HepG2 (cell line): Measurements from ENCODE around the gene ATP2B3. TPM values are rescaled to one million over a fixed set of nuclear protein-coding genes. Genes with fewer than 3 reads are reported as not detected.

Experiments used
- AGO2 ChIP-seq: fragments of 200-400 bp; formaldehyde crosslinking; optimal IDR thresholded peaks from 2 replicates; pipeline ENCODE3; 2017; ENCODE audit warnings: mild to moderate bottlenecking, low read depth, low read length, moderate library complexity
- ARID2 ChIP-seq: sonication (generic); formaldehyde crosslinking; IDR thresholded peaks from 2 replicates; pipeline ENCODE4 v1.8.1; 2022; ENCODE audit warnings: mild to moderate bottlenecking, missing genetic modification reagents, borderline replicate concordance
- ATF7-NPFF ChIP-seq: sonication (generic); formaldehyde crosslinking; IDR thresholded peaks from 2 replicates; pipeline ENCODE4 v1.8.1; 2023; ENCODE audit warnings: mild to moderate bottlenecking, low read depth, missing genetic modification reagents, moderate library complexity
- GATAD2A ChIP-seq: IDR thresholded peaks from 2 replicates; pipeline ENCODE4 v1.6.1; 2016
- GZF1 ChIP-seq: sonication (generic); formaldehyde crosslinking; IDR thresholded peaks from 2 replicates; pipeline ENCODE4 v1.5.1; 2020; ENCODE audit warnings: mild to moderate bottlenecking, missing genetic modification reagents
- HNRNPL ChIP-seq: fragments of 200-400 bp; formaldehyde crosslinking; IDR thresholded peaks from 2 replicates; pipeline ENCODE4 v1.6.1; 2017; ENCODE audit warnings: mild to moderate bottlenecking, low read depth, low read length
- KDM5A ChIP-seq: fragments of 200-600 bp; sonication (generic); IDR thresholded peaks from 2 replicates; pipeline ENCODE4 v1.7.0; 2018; ENCODE audit warnings: antibody characterized with exemption, mild to moderate bottlenecking, low read length, borderline replicate concordance
- KMT2B ChIP-seq: IDR thresholded peaks from 2 replicates; pipeline ENCODE4 v1.6.1; 2016; ENCODE audit warnings: missing genetic modification reagents, missing compliant biosample characterization
- NONO ChIP-seq, 2 experiments: fragments of 450-650 bp in 1 of 2; sonication (generic) in 1 of 2; formaldehyde crosslinking in 1 of 2; IDR thresholded peaks in 1 of 2; conservative IDR thresholded peaks in 1 of 2; 2 replicates each; pipeline versions ENCODE4 v1.6.1 to v1.8.0; 2017 to 2022; ENCODE audit warnings: mild to moderate bottlenecking in 1 of 2, missing genetic modification reagents in 1 of 2, moderate library complexity in 1 of 2
- NR2C2 ChIP-seq: sonication (generic); formaldehyde crosslinking; IDR thresholded peaks from 2 replicates; pipeline ENCODE4 v1.4.0; 2020; ENCODE audit warnings: missing genetic modification reagents, mild to moderate bottlenecking, moderate library complexity, borderline replicate concordance
- PHB2 ChIP-seq: fragments of 450-650 bp; IDR thresholded peaks from 2 replicates; pipeline ENCODE4 v1.6.1; 2018; ENCODE audit not compliant: partially characterized antibody
- POGZ ChIP-seq: sonication (generic); formaldehyde crosslinking; IDR thresholded peaks from 2 replicates; pipeline ENCODE4 v1.4.0; 2020; ENCODE audit warnings: mild to moderate bottlenecking, missing genetic modification reagents
- POLR2G ChIP-seq: fragments of 200-400 bp; formaldehyde crosslinking; IDR thresholded peaks from 2 replicates; pipeline ENCODE4 v1.6.1; 2018; ENCODE audit warnings: mild to moderate bottlenecking, low read depth, low read length, moderate library complexity
- SALL1 ChIP-seq: sonication (generic); formaldehyde crosslinking; IDR thresholded peaks from 2 replicates; pipeline ENCODE4 v1.8.0; 2022; ENCODE audit warnings: mild to moderate bottlenecking, missing genetic modification reagents
- ZBTB26 ChIP-seq: IDR thresholded peaks from 2 replicates; pipeline ENCODE4 v1.6.1; 2016; ENCODE audit warnings: missing compliant biosample characterization, missing genetic modification reagents, borderline replicate concordance
- ZBTB49 ChIP-seq: sonication (generic); formaldehyde crosslinking; IDR thresholded peaks from 2 replicates; pipeline ENCODE4 v1.4.0; 2020; ENCODE audit warnings: missing genetic modification reagents, borderline replicate concordance
- ZC3H4 ChIP-seq: sonication (generic); formaldehyde crosslinking; IDR thresholded peaks from 2 replicates; pipeline ENCODE4 v1.4.0; 2020; ENCODE audit warnings: missing genetic modification reagents, borderline replicate concordance
- ZNF264 ChIP-seq: sonication (generic); formaldehyde crosslinking; IDR thresholded peaks from 2 replicates; pipeline ENCODE4 v1.4.0; 2020; ENCODE audit warnings: missing genetic modification reagents
- ZNF331 ChIP-seq: sonication (generic); formaldehyde crosslinking; IDR thresholded peaks from 2 replicates; pipeline ENCODE4 v1.4.0; 2020; ENCODE audit warnings: missing genetic modification reagents
- ZNF44 ChIP-seq: sonication (generic); formaldehyde crosslinking; IDR thresholded peaks from 2 replicates; pipeline ENCODE4 v1.5.1; 2020; ENCODE audit warnings: mild to moderate bottlenecking, missing genetic modification reagents
- ZNF552 ChIP-seq: sonication (generic); formaldehyde crosslinking; IDR thresholded peaks from 2 replicates; pipeline ENCODE4 v1.9.0; 2022; ENCODE audit warnings: missing genetic modification reagents, mild to moderate bottlenecking, borderline replicate concordance
- ZNF597 ChIP-seq: sonication (generic); formaldehyde crosslinking; IDR thresholded peaks from 2 replicates; pipeline ENCODE4 v1.5.0; 2020; ENCODE audit warnings: missing genetic modification reagents
- ZNF660 ChIP-seq: sonication (generic); formaldehyde crosslinking; IDR thresholded peaks from 2 replicates; pipeline ENCODE4 v1.5.1; 2020; ENCODE audit warnings: mild to moderate bottlenecking, low read depth, missing genetic modification reagents, borderline replicate concordance
- ZNF775 ChIP-seq: sonication (generic); formaldehyde crosslinking; IDR thresholded peaks from 2 replicates; pipeline ENCODE4 v1.4.0; 2020; ENCODE audit warnings: missing genetic modification reagents, mild to moderate bottlenecking, moderate library complexity, borderline replicate concordance
- ZNF777 ChIP-seq: sonication (generic); formaldehyde crosslinking; IDR thresholded peaks from 2 replicates; pipeline ENCODE4 v1.4.0; 2020; ENCODE audit warnings: missing genetic modification reagents
- polyA plus RNA-seq, 8 experiments: library from polyadenylated mRNA; depleted of rRNA in 3 of 8; stranded (reverse) in 7 of 8; unstranded in 1 of 8; fragments of >200 nt; fragmentation: Illumina TruSeq in 4 of 8; extraction: Trizol in 4 of 8; gene quantifications; 2 replicates each; pipeline versions ENCODE4 v1.2.1 to v1.2.3, GENCODE V29; 2011 to 2016; ENCODE audit warnings: low read depth in 4 of 8, missing spikeins in 1 of 8, mixed read lengths in 1 of 8; ENCODE audit not compliant: insufficient read depth in 1 of 8
- total RNA-seq, 5 experiments: library from RNA; depleted of rRNA; stranded (reverse); fragments of >200 nt; fragmentation: Illumina TruSeq; extraction: Trizol; gene quantifications; 2 replicates each; pipeline ENCODE4 v1.2.3, GENCODE V29; 2016; ENCODE audit warnings: low read depth in 1 of 5

The ATP2B3 gene
- total and polyA plus RNA-seq, 2 of the 13 experiments (the other 11 are each of a cell fraction or from before 2014, with no cell fraction given), result not detected

- TF ChIP-seq ZNF597 (CRISPR knock-in tag) (no peak), HNRNPL (peak; percentile 21), ZBTB49 (no peak), AGO2 (peak; percentile 78), ZNF264 (CRISPR knock-in tag) (no peak), POGZ (CRISPR knock-in tag) (no peak), ZBTB26 (peak; percentile 33; the same call in 1 of the 2 replicates), ARID2 (CRISPR knock-in tag) (no peak), KDM5A (no peak), ZNF552 (CRISPR knock-in tag) (no peak), POLR2G (peak; percentile 71), ATF7-NPFF (CRISPR knock-in tag) (peak; percentile 37; the same call in 1 of the 2 replicates), NONO (IDR thresholded peaks at IDR 0.05) (no peak), NONO (CRISPR knock-in tag; conservative IDR thresholded peaks at IDR 0.05) (no peak), ZNF660 (CRISPR knock-in tag) (no peak), GZF1 (no peak), PHB2 (no peak), GATAD2A (CRISPR knock-in tag) (0 out of 2 replicates have a peak, but pooled peaks have one; percentile 25), ZC3H4 (CRISPR knock-in tag) (peak; percentile 69), SALL1 (CRISPR knock-in tag) (peak; percentile 49), ZNF331 (CRISPR knock-in tag) (0 out of 2 replicates have a peak, but pooled peaks have one; percentile 34), ZNF44 (CRISPR knock-in tag) (no peak), KMT2B (CRISPR knock-in tag) (no peak), NR2C2 (CRISPR knock-in tag) (peak; percentile 71; the same call in 1 of the 2 replicates), ZNF777 (CRISPR knock-in tag) (0 out of 2 replicates have a peak, but pooled peaks have one; percentile 20), ZNF775 (CRISPR knock-in tag) (no peak)
Measured at GRCh38 chrX:153624196-153625091, 107.0 kb downstream of the ATP2B3 start (continued).
